ENCODE data around the gene FILIP1.

Gene FILIP1

GRCh38 chr6:75391276-75391675 lies 102.3 kb downstream of the FILIP1 start:
- H3K27ac ChIP-seq: no peak overlapping the region
- DNase-seq (ENCODE audit: low read depth, low spot score): no peak

DNA sequence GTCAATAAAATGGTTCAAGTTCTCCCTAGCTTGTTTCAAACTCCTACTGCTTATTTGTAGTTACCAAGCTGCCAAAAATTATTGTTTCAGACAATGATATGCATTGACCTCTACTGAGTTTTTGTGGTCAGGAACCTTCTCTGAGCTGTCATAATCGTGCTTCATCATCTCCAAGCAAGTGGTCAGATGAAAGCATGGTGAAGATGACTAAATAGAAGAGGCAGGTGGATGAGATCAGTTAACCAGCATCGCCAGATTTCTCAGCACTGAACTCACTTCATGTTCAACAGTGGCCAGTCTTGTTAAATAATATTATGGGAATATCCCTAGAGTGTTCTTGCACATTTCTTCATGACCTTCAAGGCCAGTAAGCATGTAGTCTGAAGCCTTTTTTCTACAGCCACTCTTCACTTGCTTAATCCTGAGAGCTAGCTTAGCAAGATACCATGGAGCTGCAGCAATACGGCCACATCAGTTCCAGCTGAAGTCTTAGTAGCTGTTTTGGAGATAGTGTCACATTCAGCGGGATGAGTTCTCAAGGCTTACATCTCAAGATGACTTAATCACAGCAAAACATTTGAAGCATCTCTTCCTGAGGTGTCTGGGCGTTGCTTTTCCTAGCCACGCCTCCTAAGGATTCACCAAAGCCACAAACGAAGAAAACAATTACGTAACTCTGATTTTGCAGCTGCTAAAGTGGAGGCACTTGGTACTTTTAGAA lies 107.4 kb downstream of the FILIP1 start:
- no peak overlapping the region for H3K27ac ChIP-seq
- no peak for DNase-seq (ENCODE audit: low read depth, low spot score)

DNA sequence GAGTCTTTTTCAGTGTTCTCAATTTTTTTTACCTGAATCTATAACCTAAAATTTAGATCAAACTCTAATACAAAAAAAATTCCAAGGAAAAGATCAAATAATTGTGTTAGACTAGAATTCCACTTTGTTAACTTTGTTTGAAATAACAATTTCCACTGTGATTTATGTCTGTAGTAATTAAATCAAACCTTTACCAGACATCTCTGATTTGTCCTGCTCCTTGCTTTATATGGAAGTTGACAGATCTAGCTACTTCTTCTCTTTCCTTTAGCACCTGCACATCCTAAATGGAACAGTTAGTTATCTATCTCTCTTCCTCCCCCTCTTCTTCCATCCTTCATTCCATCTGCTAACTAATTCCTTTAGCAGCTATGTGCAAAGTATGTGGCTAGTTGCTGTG lies 109.5 kb downstream of the FILIP1 start:
- DNase-seq (ENCODE audit: low read depth, low spot score): no peak
- no peak overlapping the region for H3K27ac ChIP-seq

DNA sequence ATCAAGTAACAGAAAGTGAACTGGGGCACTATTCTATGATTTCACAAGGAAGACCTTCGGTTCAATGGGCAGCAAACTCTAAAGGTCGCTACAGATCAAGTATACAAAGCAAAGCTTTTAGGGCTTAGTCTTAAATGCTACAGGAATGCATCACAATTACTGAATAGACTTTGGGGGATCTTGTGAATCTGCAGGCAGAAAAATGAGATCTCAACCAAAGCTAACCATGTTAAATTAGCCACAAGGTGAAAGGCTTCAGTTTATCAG lies 111.0 kb downstream of the FILIP1 start:
- no peak for DNase-seq (ENCODE audit: low read depth, low spot score)
- no peak overlapping the region for H3K27ac ChIP-seq

DNA sequence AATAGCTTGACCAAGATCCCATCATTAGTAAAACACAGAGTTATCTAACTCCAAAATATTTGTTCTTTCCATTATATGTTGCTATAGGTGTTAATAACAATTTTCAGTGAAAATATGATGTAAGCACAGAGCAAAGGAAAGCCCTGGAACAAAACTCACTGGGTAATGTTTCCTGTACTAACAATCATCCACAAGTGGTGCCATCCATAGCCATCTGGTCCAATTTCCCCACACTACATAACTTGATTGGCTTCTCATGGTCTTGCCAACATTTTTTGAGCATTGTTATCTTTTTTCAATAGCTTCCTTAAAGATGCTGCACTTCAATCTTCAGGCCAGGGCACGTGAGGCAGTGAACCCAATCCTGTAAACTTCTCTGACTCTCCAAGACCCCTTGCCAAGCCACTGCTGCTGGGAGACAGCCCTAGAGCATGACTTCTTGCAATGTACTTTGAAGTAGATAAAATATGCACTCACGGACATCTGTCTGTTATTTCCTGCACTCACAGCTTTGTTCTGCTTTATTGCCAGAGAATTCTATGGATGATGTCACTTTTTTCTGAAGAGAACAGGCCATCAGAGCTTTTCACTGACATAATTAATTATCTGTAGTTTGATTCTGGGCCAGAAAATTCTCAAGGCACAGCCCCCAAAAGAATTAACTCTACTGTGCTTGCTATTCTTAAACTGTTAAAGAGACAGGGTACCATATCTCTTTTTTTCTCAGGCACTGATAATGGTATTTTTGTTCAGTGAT lies 111.5 kb downstream of the FILIP1 start:
- DNase-seq (ENCODE audit: low read depth, low spot score): no peak
- no peak overlapping the region for H3K27ac ChIP-seq

GRCh38 chr6:75379536-75379935 lies 114.1 kb downstream of the FILIP1 start:
- no peak for DNase-seq (ENCODE audit: low read depth, low spot score)
- no peak overlapping the region for H3K27ac ChIP-seq

DNA sequence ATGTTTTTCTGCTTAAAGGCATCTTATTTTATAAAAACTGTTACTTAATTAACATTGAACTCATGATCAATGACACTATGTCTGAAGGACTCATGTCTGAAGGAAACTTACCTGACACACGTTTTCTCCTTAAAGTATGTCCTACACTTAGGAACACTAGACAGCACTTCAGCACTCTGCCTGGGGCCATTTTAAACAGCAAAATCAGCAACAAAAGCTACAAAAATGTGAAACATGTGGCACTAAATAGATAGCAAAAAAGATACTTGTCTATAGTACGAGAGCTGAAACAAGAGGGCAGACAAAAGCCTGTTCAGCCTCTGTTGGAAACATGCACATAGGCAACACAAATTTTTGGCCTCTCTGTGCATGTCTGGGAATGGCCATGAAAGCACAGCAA lies 115.5 kb downstream of the FILIP1 start:
- no peak overlapping the region for H3K27ac ChIP-seq
- no peak for DNase-seq (ENCODE audit: low read depth, low spot score)

- DNase-seq (ENCODE audit: low read depth, low spot score): no peak
- H3K27ac ChIP-seq: no peak overlapping the region
Observed at GRCh38 chr6:75377386-75377785, 116.2 kb downstream of the FILIP1 start.

DNA sequence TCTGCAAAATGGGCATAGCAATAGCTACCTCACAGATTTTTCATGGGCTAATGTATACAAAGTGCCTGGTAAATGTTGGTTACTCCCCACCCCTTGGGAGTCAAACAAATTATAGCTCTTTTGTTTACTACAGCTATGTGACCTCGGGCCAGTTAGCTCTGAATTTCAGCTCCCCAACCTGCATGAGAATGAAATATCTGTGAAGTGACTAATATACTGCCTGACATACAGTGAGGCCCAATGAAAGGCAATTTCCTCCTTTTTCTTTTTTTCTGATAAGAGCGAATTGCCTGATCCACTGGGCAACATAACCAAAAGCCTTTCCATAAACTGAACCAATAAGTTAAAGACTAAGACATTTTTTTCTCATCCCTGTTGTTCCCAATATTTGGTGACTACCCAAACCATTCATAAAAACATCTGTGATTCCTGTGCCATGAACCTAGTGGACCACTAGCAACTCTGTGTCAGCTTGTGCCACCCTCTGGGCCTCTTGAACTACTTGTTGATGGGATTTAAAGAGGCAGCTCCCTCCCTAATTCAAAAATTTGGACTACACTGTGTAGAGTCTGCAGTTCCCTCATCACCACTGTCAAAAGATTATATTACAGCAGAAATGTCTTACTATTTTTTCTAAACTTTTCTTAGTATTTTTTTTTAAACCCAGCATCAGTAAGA lies 117.1 kb downstream of the FILIP1 start:
- H3K27ac ChIP-seq: no peak overlapping the region
- no peak for DNase-seq (ENCODE audit: low read depth, low spot score)

- H3K27ac ChIP-seq: no peak overlapping the region
- DNase-seq (ENCODE audit: low read depth, low spot score): no peak
Observed at GRCh38 chr6:75374961-75375400, 118.6 kb downstream of the FILIP1 start.

DNA sequence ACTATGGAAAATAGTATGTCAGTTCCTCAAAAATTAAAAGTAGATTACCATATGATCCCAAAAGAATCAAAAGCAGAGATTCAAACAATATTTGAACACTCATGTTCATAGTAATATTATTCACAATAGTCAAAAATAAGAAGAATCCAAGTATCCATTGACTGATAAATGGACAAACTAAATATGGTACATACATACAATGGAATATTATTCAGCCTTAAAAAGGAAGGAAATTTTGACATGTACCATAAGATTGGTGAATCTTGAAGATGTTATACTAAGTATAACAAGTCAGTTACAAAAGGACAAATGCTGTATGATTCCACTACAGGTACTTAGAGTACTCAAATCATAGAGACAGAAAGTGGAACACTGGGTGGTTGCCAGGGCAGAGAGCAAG lies 120.7 kb downstream of the FILIP1 start:
- no peak for DNase-seq (ENCODE audit: low read depth, low spot score)

DNA sequence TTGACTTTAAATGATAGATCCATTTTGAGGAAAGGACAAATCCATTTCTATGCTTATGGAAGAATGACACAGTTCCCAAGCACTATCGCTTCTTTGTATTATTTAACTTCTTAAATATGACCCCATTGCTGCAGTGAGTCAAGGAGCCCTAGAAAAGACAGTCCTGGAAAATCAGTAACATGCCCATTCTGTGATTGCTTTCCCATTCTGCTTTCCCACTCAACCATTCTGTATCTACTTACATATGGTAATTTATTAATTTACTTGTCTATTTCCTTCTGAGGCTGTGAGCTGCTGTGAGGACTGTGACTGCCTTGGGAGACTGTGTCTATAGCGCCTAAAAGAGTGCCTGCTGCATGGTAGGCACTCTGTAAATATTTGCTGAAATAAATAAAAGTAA lies 123.6 kb downstream of the FILIP1 start:
- no peak overlapping the region for H3K27ac ChIP-seq
- no peak for DNase-seq (ENCODE audit: low read depth, low spot score)

More for the DNA sequence above, 120.7 kb downstream of the FILIP1 start:
- no peak overlapping the region for H3K27ac ChIP-seq

- DNase-seq (ENCODE audit: low read depth, low spot score): no peak
- no peak overlapping the region for H3K27ac ChIP-seq
Observed at GRCh38 chr6:75368864-75369402, 124.7 kb downstream of the FILIP1 start.

DNA sequence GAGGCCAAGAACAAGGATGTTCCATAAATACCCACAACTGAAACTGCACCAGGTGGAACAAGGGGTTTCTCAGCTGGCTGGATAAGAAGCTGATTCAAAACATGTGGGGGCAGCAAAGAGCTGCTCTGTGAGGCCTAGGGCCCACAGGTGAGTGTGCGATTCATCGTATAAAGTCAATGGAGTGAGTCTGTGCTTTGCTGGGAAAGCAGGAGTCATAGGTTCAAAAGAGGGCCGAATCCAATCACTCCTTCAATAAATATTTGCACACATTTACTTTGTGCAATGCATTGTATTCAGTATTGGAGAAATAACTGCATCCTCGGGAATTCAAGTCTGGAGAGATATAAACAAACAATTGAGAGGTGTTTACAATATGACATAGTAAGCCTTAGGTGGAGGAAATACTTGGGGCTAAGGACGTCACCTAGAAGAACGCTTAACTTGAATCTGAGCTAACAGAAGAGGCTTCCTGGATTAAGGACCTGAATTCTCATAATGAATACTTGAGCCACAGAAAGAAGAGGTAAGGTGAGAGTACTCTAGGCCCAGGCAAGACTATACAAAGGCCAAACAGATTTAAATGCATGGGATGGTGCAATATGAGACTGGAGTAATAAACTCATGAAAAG lies 125.3 kb downstream of the FILIP1 start:
- DNase-seq (ENCODE audit: low read depth, low spot score): peak; percentile 20
- no peak overlapping the region for H3K27ac ChIP-seq

- H3K27ac ChIP-seq: no peak overlapping the region
- no peak for DNase-seq (ENCODE audit: low read depth, low spot score)
Observed at GRCh38 chr6:75363304-75363703, 130.3 kb downstream of the FILIP1 start.

- H3K27ac ChIP-seq: no peak overlapping the region
- DNase-seq (ENCODE audit: low read depth, low spot score): no peak
Observed at GRCh38 chr6:75353644-75354043, 140.0 kb downstream of the FILIP1 start.

GRCh38 chr6:75351570-75351969 lies 142.0 kb downstream of the FILIP1 start:
- DNase-seq (ENCODE audit: low read depth, low spot score): no peak
- H3K27ac ChIP-seq: no peak overlapping the region

DNA sequence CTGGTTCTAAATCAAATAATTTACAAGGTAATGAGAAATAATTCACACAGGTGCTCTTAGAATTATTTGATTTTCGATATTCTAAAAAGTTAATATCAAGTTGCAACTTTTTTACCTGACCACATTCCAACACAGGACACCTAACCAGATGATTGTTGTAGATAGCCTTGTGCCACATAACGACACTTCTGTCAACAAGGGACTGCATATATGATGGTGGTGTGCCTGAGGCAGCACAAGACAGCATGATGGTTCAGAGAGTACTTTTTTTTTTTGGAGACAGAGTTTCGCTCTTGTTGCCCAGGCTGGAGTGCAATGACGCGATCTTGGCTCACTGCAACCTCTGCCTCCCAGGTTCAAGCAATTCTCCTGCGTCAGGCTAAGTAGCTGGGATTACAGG lies 142.8 kb downstream of the FILIP1 start:
- H3K27ac ChIP-seq: no peak overlapping the region
- DNase-seq (ENCODE audit: low read depth, low spot score): no peak

- no peak for DNase-seq (ENCODE audit: low read depth, low spot score)
- no peak overlapping the region for H3K27ac ChIP-seq
Observed at GRCh38 chr6:75350156-75350555, 143.4 kb downstream of the FILIP1 start.

DNA sequence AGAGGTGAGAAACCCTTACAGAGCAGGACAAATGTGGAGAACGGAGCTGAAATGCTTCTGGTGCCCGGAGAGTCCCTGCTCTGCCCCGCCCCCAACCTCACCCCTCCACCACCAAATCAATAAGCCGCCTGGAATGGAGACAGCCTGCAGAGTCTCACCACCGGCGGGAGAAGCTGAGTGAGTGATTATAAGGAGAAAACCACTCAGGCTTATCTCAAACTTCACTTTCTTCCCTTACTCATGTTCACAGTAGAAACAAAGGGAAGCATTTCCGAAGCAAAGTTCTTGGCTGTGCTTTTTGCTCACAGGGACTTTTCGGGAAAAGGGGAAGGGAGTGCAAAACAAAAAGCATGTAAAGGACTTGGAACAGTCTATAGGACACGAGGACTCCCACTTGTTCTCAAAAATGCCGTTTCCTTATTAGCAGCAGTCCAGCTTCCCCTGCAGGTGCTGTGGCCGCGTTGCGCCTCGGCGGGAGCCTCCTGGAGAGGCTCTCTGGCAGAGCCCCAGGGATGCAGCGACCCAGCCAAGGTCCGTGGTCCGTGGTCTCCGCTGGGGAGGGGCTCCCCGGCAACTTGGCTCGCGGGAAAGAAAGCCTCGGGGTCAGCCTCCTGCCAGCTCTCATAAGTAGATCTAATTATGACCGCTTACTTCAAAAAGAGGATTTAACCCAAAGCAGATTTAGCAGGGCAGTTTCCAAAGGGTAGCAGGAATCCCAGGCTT lies 144.2 kb downstream of the FILIP1 start:
- no peak overlapping the region for H3K27ac ChIP-seq
- DNase-seq (ENCODE audit: low read depth, low spot score): no peak

Measured in epithelial cell of prostate (primary cell).